ENCODE measurements around the gene DOCK2.

DNA sequence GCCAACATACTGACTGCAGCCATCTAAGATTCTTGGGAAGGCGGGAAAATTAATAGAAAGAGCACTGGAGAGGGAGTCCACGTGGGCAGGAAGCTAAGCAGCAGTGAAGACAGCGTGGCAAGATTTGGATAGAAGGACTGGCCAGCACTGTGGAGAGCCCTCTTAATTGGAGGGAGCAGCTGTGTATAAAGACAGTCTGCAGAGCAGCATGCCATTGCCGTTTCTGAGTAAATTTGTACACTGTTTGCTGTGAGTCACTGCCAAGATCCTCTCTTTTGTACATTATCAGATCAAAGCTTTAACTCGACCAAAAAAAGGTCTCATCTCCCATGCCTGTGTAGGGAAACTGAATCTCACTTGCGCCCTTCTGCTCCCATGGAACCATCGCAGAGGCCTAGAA is 297.9 kb downstream of the DOCK2 start:
- TF ChIP-seq POLR2A (IDR thresholded peaks at IDR 0.05) = no peak
- TF ChIP-seq, protein P1, sequence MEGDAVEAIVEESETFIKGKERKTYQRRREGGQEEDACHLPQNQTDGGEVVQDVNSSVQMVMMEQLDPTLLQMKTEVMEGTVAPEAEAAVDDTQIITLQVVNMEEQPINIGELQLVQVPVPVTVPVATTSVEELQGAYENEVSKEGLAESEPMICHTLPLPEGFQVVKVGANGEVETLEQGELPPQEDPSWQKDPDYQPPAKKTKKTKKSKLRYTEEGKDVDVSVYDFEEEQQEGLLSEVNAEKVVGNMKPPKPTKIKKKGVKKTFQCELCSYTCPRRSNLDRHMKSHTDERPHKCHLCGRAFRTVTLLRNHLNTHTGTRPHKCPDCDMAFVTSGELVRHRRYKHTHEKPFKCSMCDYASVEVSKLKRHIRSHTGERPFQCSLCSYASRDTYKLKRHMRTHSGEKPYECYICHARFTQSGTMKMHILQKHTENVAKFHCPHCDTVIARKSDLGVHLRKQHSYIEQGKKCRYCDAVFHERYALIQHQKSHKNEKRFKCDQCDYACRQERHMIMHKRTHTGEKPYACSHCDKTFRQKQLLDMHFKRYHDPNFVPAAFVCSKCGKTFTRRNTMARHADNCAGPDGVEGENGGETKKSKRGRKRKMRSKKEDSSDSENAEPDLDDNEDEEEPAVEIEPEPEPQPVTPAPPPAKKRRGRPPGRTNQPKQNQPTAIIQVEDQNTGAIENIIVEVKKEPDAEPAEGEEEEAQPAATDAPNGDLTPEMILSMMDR (IDR thresholded peaks at IDR 0.05) = no peak
- no peak for TF ChIP-seq EP300 (IDR thresholded peaks at IDR 0.05)
